ENCODE results near the gene UBE2G2.

UBE2G2 gene

DNA sequence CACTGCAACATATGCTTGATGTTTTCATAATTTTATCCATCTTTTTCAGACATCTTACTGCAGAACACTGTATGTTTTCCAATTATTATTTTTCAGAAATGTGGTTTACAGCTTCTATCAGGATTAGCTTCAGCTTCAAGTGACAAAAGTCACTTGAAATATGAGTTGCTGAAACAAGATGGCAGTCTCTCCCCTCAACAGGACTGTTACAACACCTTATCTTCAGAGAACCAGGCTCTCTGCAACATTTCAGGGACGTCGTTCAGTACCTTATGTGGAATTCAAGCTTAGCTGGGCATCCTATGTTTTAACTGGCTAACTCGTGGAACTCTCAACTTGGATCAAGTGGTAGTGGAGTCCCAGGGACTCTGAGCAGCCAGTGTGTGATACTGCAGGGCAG is 2.0 kb upstream of the UBE2G2 start:
- no peak for DNase-seq (ENCODE audit: low read depth)
- TF ChIP-seq, protein P1, sequence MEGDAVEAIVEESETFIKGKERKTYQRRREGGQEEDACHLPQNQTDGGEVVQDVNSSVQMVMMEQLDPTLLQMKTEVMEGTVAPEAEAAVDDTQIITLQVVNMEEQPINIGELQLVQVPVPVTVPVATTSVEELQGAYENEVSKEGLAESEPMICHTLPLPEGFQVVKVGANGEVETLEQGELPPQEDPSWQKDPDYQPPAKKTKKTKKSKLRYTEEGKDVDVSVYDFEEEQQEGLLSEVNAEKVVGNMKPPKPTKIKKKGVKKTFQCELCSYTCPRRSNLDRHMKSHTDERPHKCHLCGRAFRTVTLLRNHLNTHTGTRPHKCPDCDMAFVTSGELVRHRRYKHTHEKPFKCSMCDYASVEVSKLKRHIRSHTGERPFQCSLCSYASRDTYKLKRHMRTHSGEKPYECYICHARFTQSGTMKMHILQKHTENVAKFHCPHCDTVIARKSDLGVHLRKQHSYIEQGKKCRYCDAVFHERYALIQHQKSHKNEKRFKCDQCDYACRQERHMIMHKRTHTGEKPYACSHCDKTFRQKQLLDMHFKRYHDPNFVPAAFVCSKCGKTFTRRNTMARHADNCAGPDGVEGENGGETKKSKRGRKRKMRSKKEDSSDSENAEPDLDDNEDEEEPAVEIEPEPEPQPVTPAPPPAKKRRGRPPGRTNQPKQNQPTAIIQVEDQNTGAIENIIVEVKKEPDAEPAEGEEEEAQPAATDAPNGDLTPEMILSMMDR (conservative IDR thresholded peaks at IDR 0.05; ENCODE audit: low read depth, low read length): no peak
- H3K4me3 ChIP-seq (ENCODE audit: low read length): no peak overlapping the region

GRCh38 chr21:44802396-44803153 is 955 bp upstream of the UBE2G2 start:
- TF ChIP-seq, protein P1 (conservative IDR thresholded peaks at IDR 0.05; ENCODE audit: low read depth, low read length): no peak
- no peak for DNase-seq (ENCODE audit: low read depth)
- peak overlapping the region; percentile 88 for H3K4me3 ChIP-seq (ENCODE audit: low read length)

DNA sequence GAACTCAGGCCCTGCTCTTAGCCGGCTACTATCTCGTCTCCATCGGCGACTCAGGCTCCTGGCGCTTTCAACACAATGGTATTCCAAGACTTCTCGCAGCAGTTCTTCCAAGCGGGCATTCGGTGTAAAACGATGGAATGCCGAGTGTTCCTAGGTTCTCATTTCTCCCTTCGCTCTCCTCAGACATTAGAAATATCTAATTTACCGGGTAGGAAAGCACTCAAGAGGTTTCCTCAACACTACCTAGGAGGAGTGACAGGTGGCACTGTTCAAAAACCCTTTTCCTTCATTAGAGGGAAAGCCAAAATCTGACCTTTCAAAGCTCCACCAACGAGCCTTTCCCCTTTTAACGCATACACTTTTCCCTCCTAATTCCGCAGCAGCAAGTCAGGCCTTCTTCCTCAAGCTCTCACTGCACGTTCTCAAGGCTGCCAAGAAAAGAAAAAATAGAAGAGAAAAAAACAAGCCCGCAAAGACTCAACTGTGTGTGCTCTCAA is 601 bp downstream of the UBE2G2 start:
- peak overlapping the region; percentile 88 for H3K4me3 ChIP-seq (ENCODE audit: low read length)
- DNase-seq (ENCODE audit: low read depth): no peak
- TF ChIP-seq, protein P1 (conservative IDR thresholded peaks at IDR 0.05; ENCODE audit: low read depth, low read length): peak; percentile 45

GRCh38 chr21:44800103-44800502 is 1.5 kb downstream of the UBE2G2 start:
- TF ChIP-seq, protein P1 (conservative IDR thresholded peaks at IDR 0.05; ENCODE audit: low read depth, low read length): peak; percentile 44
- peak overlapping the region; percentile 88 for H3K4me3 ChIP-seq (ENCODE audit: low read length)
- no peak for DNase-seq (ENCODE audit: low read depth)

- DNase-seq (ENCODE audit: low read depth): no peak
- TF ChIP-seq, protein P1 (conservative IDR thresholded peaks at IDR 0.05; ENCODE audit: low read depth, low read length): no peak
- H3K4me3 ChIP-seq (ENCODE audit: low read length): no peak overlapping the region
Observed at GRCh38 chr21:44799646-44800045, 2.0 kb downstream of the UBE2G2 start.

DNA sequence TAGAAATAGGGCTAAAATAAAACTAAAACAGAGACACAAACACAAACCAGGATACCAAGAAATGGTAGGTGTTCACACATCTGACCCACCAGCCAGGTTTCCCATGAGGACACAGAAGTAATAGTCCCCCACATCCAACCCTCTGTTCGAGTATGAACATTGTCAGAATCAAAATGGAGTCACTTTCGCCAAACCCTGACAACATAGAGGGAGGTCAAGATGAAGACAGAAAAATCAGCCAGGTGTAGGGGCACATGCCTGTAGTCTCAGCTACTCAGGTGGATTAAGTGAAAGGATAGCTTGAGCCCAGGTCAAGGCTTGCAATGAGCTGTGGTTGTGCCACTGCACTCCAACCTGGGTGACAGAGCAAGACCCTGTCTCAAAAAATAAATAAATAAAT is 3.8 kb downstream of the UBE2G2 start:
- no peak for DNase-seq (ENCODE audit: low read depth)
- H3K4me3 ChIP-seq (ENCODE audit: low read length): no peak overlapping the region
- TF ChIP-seq, protein P1 (conservative IDR thresholded peaks at IDR 0.05; ENCODE audit: low read depth, low read length): no peak

DNA sequence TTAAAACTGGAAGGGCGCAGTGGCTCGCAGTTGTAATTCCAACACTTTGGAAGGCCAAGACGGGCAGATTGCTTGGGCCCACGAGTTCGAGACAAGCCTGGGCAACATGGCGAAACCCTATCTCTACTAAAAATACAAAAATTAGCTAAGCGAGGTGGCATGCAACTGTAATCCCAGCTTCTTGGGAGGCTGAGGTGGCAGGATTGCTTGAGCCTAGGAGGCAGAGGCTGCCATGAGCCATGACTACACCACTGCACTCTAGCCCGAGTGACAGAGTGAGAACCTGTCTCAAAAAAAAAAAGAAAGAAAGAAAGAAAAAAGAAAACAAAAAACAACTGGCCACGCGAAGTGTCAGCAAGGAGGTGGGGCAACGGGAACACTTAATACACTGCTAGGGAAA is 6.3 kb downstream of the UBE2G2 start:
- TF ChIP-seq, protein P1 (conservative IDR thresholded peaks at IDR 0.05; ENCODE audit: low read depth, low read length): no peak
- H3K4me3 ChIP-seq (ENCODE audit: low read length): no peak overlapping the region
- no peak for DNase-seq (ENCODE audit: low read depth)

Measured in retinal pigment epithelial cell (primary cell).